SK-N-SH (cell line): Measurements from ENCODE around the gene BMPR1A. TPM values are rescaled to one million over a fixed set of nuclear protein-coding genes. Genes with fewer than 3 reads are reported as not detected.
A peak's percentile ranks its signal among the peaks of the same experiment; 100 is the strongest.

Experiments used
- CTCF ChIA-PET: fragments of 300-600, 350-600 bp; formaldehyde crosslinking; extraction: SDS; loops from one replicate; lab custom pipeline; 2021; lab: Yijun Ruan, JAX
- POLR2A ChIA-PET: fragments of 350-600 bp; sonication (Branson Sonifier 250); formaldehyde crosslinking; extraction: SDS; loops from one replicate; lab custom pipeline; 2020; ENCODE audit warnings: antibody characterized with exemption, inconsistent platforms; lab: Yijun Ruan, JAX
- DNase-seq: peaks from one replicate; pipeline ENCODE4 v3.0.0; 2012
- H2AFZ ChIP-seq: fragments of 200-600 bp; sonication (generic); 2 replicates; pipeline ENCODE4 v1.8.1; 2016; ENCODE audit warnings: antibody characterized with exemption, mild to moderate bottlenecking, low read depth
- H3F3A ChIP-seq: fragments of 200-600 bp; sonication (generic); replicated peaks from 2 replicates; pipeline ENCODE3; 2016; ENCODE audit warnings: antibody characterized with exemption, mild to moderate bottlenecking; ENCODE audit not compliant: insufficient read depth
- H3K27ac ChIP-seq, 2 experiments: fragments of 200-500 bp in 1 of 2; fragments of 200-600 bp in 1 of 2; sonication (Bioruptor generic) in 1 of 2; sonication (generic), shearing (Covaris generic) in 1 of 2; 2 replicates each; pipeline versions ENCODE4 v1.5.1 to v1.6.1; 2014 to 2016; ENCODE audit warnings: low read depth in 2 of 2, inconsistent platforms in 1 of 2, low read length in 1 of 2, mild to moderate bottlenecking in 1 of 2, mixed read lengths in 1 of 2
- H3K27me3 ChIP-seq: fragments of 200-600 bp; sonication (generic), shearing (Covaris generic); 2 replicates; pipeline ENCODE4 v1.6.1; 2016; ENCODE audit warnings: mixed run types; ENCODE audit not compliant: insufficient read depth
- H3K36me3 ChIP-seq, 2 experiments: fragments of 200-500 bp in 1 of 2; fragments of 200-600 bp in 1 of 2; sonication (Bioruptor generic) in 1 of 2; sonication (generic) in 1 of 2; replicated peaks in 1 of 2; 2 replicates each; pipeline versions ENCODE3 to v1.5.1; 2014 to 2016; ENCODE audit warnings: low read length in 1 of 2, mild to moderate bottlenecking in 1 of 2; ENCODE audit not compliant: insufficient read depth in 2 of 2, control insufficient read depth in 1 of 2
- H3K4me1 ChIP-seq, 2 experiments: fragments of 200-500 bp in 1 of 2; fragments of 200-600 bp in 1 of 2; sonication (Bioruptor generic) in 1 of 2; sonication (generic), shearing (Covaris generic) in 1 of 2; 2 replicates each; pipeline versions ENCODE4 v1.5.1 to v1.6.1; 2014 to 2016; ENCODE audit warnings: low read depth in 1 of 2, low read length in 1 of 2, mixed run types in 1 of 2; ENCODE audit not compliant: insufficient read depth in 2 of 2, control insufficient read depth in 1 of 2
- H3K4me2 ChIP-seq: fragments of 200-600 bp; sonication (generic), shearing (Covaris generic); 2 replicates; pipeline ENCODE4 v1.6.1; 2017; ENCODE audit warnings: mixed run types
- H3K4me3 ChIP-seq, 2 experiments: fragments of 200-500 bp in 1 of 2; fragments of 200-600 bp in 1 of 2; sonication (Bioruptor generic) in 1 of 2; sonication (generic), shearing (Covaris generic) in 1 of 2; 2 replicates each; pipeline versions ENCODE4 v1.5.1 to v1.8.1; 2014 to 2016; ENCODE audit warnings: low read depth in 2 of 2, inconsistent platforms in 1 of 2, low read length in 1 of 2, mild to moderate bottlenecking in 1 of 2, mixed read lengths in 1 of 2, moderate library complexity in 1 of 2
- H3K79me2 ChIP-seq: fragments of 200-600 bp; sonication (generic); 2 replicates; pipeline ENCODE4 v1.8.1; 2017; ENCODE audit warnings: mild to moderate bottlenecking; ENCODE audit not compliant: insufficient read depth
- H3K9ac ChIP-seq: fragments of 200-600 bp; sonication (generic); 2 replicates; pipeline ENCODE4 v1.6.1; 2017; ENCODE audit warnings: mixed run types
- H3K9me2 ChIP-seq: fragments of 200-600 bp; sonication (generic); 2 replicates; pipeline ENCODE4 v1.6.1; 2017; ENCODE audit warnings: mixed run types
- H3K9me3 ChIP-seq: fragments of 200-600 bp; sonication (generic); 2 replicates; pipeline ENCODE4 v1.6.1; 2017; ENCODE audit warnings: mixed run types, mild to moderate bottlenecking, moderate library complexity
- H4K20me1 ChIP-seq: fragments of 200-600 bp; sonication (generic); 2 replicates; pipeline ENCODE4 v1.6.1; 2017; ENCODE audit warnings: mild to moderate bottlenecking, mixed run types; ENCODE audit not compliant: insufficient read depth
- ELF1 ChIP-seq: IDR thresholded peaks from 2 replicates; pipeline ENCODE4 v1.4.0; 2012
- EP300 ChIP-seq, 2 experiments: IDR thresholded peaks; 2 replicates each; pipeline versions ENCODE4 v1.4.0 to v1.6.1; 2012; ENCODE audit warnings: borderline replicate concordance in 1 of 2, low read depth in 1 of 2, low read length in 1 of 2
- EZH2phosphoT487 ChIP-seq: fragments of 200-600 bp; sonication (generic); IDR thresholded peaks from 2 replicates; pipeline ENCODE4 v1.6.1; 2017; ENCODE audit warnings: low read depth, mixed run types, mild to moderate bottlenecking, antibody characterized with exemption, moderate library complexity, borderline replicate concordance
- FOSL2 ChIP-seq: IDR thresholded peaks from 2 replicates; pipeline ENCODE4 v1.4.0; 2012; ENCODE audit warnings: low read depth, mild to moderate bottlenecking, moderate library complexity, borderline replicate concordance
- FOXJ3 ChIP-seq: sonication (generic); formaldehyde crosslinking; IDR thresholded peaks from 2 replicates; pipeline ENCODE4 v1.5.1; 2020; ENCODE audit warnings: mild to moderate bottlenecking, missing genetic modification reagents
- GATA2 ChIP-seq: sonication (generic); formaldehyde crosslinking; IDR thresholded peaks from 2 replicates; pipeline ENCODE4 v1.5.0; 2020; ENCODE audit warnings: mild to moderate bottlenecking, missing genetic modification reagents
- MXI1 ChIP-seq: IDR thresholded peaks from 2 replicates; pipeline ENCODE4 v1.6.1; 2012; ENCODE audit warnings: mild to moderate bottlenecking, low read depth, low read length, improper control_type of control experiment
- NRF1 ChIP-seq: IDR thresholded peaks from 2 replicates; pipeline ENCODE4 v1.6.1; 2012; ENCODE audit warnings: low read depth, mild to moderate bottlenecking, low read length
- POLR2AphosphoS5 ChIP-seq: IDR thresholded peaks from 2 replicates; pipeline ENCODE4 v1.6.1; 2012; ENCODE audit warnings: low read depth, low read length
- RCOR1 ChIP-seq: fragments of 150-350 bp; IDR thresholded peaks from 2 replicates; pipeline ENCODE4 v1.6.1; 2017; ENCODE audit warnings: antibody characterized with exemption, low read length
- SIN3A ChIP-seq: IDR thresholded peaks from 2 replicates; pipeline ENCODE4 v1.6.1; 2012; ENCODE audit warnings: low read depth, mild to moderate bottlenecking, low read length, moderate library complexity, borderline replicate concordance
- TCF12 ChIP-seq: IDR thresholded peaks from 2 replicates; pipeline ENCODE4 v1.4.0; 2012
- YY1 ChIP-seq: IDR thresholded peaks from 2 replicates; pipeline ENCODE4 v1.4.0; 2012; ENCODE audit warnings: low read depth, mild to moderate bottlenecking
- WGBS: methylation state at CpG from one replicate; pipeline ENCODE4 v1.1.6; 2017; ENCODE audit warnings: low lambda C conversion rate; 5-methylcytosine and 5-hydroxymethylcytosine counted together
- polyA plus RNA-seq, 3 experiments: library from polyadenylated mRNA; depleted of rRNA; stranded (reverse); fragments of >200 nt; gene quantifications; 2 replicates each; pipeline ENCODE4 v1.2.3, GENCODE V29; 2012
- TF ChIP-seq, protein P1 (sequence below): fragments of 200-600 bp; sonication (generic); IDR thresholded peaks from 2 replicates; pipeline ENCODE4 v1.6.1; 2017; ENCODE audit warnings: antibody characterized with exemption, mild to moderate bottlenecking, moderate library complexity
- TF ChIP-seq, protein P2 (sequence below): fragments of 150-350 bp; IDR thresholded peaks from 2 replicates; pipeline ENCODE4 v1.6.1; 2016; ENCODE audit warnings: mild to moderate bottlenecking, low read depth, low read length
- TF ChIP-seq, protein P3 (sequence below): IDR thresholded peaks from 2 replicates; pipeline ENCODE4; 2012
- TF ChIP-seq, protein P4 (sequence below): IDR thresholded peaks from 2 replicates; pipeline ENCODE4 v1.4.0; 2012; ENCODE audit warnings: low read depth

Gene BMPR1A
- polyA plus RNA-seq, 1 of the 3 experiments (the other 2 are of a cell fraction), result 12.7 TPM

DNA sequence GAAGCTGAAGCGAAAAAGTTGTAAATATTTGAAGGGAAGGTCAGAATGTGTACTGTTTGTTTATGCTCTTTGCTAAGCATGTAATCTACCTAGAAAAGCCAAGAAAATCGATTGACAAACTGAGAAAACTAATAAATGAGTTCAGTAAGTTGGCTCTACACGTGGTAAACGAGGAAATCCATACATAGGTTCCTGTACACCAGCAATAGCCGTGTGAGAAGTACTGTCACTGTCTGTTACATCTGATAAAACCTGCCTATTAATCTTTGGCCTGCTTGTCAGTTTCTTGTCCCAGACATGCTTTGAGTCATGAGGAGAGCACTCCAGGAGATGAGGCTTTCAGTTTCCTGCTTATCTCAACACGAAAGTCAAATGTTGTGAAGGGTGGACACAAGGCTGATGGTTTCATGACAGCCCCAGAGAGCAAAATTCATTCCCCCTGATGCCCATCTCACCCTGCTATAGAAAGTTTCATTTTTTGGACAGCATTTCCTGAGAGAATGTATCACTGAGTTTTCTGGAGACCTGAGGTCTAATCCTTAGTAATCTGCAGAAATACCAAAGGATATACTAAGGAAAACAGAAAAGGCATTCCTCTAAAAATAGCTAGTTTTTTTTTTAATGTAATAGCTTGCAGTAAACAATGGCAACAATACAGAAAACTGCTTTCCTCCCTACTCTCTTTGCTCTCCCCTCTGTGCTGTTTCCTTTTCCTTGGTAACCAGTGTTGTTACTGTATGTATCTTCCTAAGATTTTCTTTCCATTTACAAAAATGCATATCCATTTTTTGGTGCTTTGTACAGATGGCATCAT, 18.8 kb downstream of the BMPR1A start:
- POLR2A ChIA-PET, result no interaction called here
- Histone ChIP-seq H3K9me2 (no peaks in the 10 kb centered on the region), H3K4me1 (peaks cover 9 to 19% of the 10 kb centered on the region in 2 experiments; a peak in 3 of 4 replicates), H2AFZ (no peak overlapping the region), H3K27me3 (no peaks in the 10 kb centered on the region), H3K9me3 (no peaks in the 10 kb centered on the region), H3K4me3 (peak overlapping the region in 1 of 2 experiments; percentile 28; a peak in 2 of 4 replicates), H3K4me2 (peak overlapping the region; percentile 60), H3K27ac (peak overlapping the region; percentile 40 to 79), H4K20me1 (peaks cover 57% of the 10 kb centered on the region), H3K36me3 (peaks cover 0 to 5% of the 10 kb centered on the region in 2 experiments), H3K79me2 (peaks cover 100% of the 10 kb centered on the region), H3K9ac (peak overlapping the region; percentile 33; the same call in 1 of the 2 replicates), H3F3A (peaks cover 20% of the 10 kb centered on the region)
- no peak for TF ChIP-seq YY1
- peak; percentile 56; the same call in 1 of the 2 replicates for TF ChIP-seq TCF12
- peak; percentile 36; the same call in 1 of the 2 replicates for TF ChIP-seq GATA2 (CRISPR knock-in tag)
- TF ChIP-seq POLR2AphosphoS5, result no peak; the same call in 1 of the 2 replicates
- TF ChIP-seq, protein P1, sequence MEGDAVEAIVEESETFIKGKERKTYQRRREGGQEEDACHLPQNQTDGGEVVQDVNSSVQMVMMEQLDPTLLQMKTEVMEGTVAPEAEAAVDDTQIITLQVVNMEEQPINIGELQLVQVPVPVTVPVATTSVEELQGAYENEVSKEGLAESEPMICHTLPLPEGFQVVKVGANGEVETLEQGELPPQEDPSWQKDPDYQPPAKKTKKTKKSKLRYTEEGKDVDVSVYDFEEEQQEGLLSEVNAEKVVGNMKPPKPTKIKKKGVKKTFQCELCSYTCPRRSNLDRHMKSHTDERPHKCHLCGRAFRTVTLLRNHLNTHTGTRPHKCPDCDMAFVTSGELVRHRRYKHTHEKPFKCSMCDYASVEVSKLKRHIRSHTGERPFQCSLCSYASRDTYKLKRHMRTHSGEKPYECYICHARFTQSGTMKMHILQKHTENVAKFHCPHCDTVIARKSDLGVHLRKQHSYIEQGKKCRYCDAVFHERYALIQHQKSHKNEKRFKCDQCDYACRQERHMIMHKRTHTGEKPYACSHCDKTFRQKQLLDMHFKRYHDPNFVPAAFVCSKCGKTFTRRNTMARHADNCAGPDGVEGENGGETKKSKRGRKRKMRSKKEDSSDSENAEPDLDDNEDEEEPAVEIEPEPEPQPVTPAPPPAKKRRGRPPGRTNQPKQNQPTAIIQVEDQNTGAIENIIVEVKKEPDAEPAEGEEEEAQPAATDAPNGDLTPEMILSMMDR, result no peak
- TF ChIP-seq EZH2phosphoT487, result no peak
- TF ChIP-seq ELF1, result no peak
- TF ChIP-seq, protein P2, sequence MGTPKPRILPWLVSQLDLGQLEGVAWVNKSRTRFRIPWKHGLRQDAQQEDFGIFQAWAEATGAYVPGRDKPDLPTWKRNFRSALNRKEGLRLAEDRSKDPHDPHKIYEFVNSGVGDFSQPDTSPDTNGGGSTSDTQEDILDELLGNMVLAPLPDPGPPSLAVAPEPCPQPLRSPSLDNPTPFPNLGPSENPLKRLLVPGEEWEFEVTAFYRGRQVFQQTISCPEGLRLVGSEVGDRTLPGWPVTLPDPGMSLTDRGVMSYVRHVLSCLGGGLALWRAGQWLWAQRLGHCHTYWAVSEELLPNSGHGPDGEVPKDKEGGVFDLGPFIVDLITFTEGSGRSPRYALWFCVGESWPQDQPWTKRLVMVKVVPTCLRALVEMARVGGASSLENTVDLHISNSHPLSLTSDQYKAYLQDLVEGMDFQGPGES, result no peak
- no peak for TF ChIP-seq FOXJ3
- 0 out of 2 replicates have a peak, but pooled peaks have one; percentile 37 for TF ChIP-seq SIN3A
- 0 out of 4 replicates have a peak, but pooled peaks of 1 of the 2 experiments have one; percentile 8 for TF ChIP-seq EP300 (IDR thresholded peaks at IDR 0.05; ENCODE audit: borderline replicate concordance in 1 of 2, low read depth in 1 of 2, low read length in 1 of 2)
- peak; percentile 18; the same call in 1 of the 2 replicates for TF ChIP-seq FOSL2
- no peak for TF ChIP-seq NRF1
- TF ChIP-seq, protein P3, sequence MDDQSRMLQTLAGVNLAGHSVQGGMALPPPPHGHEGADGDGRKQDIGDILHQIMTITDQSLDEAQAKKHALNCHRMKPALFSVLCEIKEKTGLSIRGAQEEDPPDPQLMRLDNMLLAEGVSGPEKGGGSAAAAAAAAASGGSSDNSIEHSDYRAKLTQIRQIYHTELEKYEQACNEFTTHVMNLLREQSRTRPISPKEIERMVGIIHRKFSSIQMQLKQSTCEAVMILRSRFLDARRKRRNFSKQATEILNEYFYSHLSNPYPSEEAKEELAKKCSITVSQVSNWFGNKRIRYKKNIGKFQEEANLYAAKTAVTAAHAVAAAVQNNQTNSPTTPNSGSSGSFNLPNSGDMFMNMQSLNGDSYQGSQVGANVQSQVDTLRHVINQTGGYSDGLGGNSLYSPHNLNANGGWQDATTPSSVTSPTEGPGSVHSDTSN, result peak; percentile 94
- TF ChIP-seq, protein P4, sequence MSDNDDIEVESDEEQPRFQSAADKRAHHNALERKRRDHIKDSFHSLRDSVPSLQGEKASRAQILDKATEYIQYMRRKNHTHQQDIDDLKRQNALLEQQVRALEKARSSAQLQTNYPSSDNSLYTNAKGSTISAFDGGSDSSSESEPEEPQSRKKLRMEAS, result peak; percentile 29; the same call in 1 of the 2 replicates
- TF ChIP-seq MXI1, result peak; percentile 66; the same call in 1 of the 2 replicates
- TF ChIP-seq RCOR1, result no peak
- WGBS, result 33% methylated on average over 6 of the region's 6 CpGs
- CTCF ChIA-PET, result interaction anchor here (0.7 to 1.5 kb wide), 2 partner anchors 14 to 17 kb away, joined by 4 to 6 read pairs; no protein-coding TSS in a partner anchor
- DNase-seq, result peak; percentile 39
